ENCODE results near the gene SRPRB. TPM values are rescaled to one million over a fixed set of nuclear protein-coding genes. Genes with fewer than 3 reads are reported as not detected.

The SRPRB gene
- total and polyA plus RNA-seq, 2 donors (not counting 3 experiments of a cell fraction or from before 2014, with no cell fraction given) = 22.7 to 69.2 TPM

GRCh38 chr3:133863911-133864310, 58.3 kb downstream of the SRPRB start:
- TF ChIP-seq MYC (IDR thresholded peaks at IDR 0.05; ENCODE audit: low read depth, low read length) = no peak
- TF ChIP-seq FOS (IDR thresholded peaks at IDR 0.05; ENCODE audit: borderline replicate concordance, insufficient read depth, low read length) = no peak
- CTCF ChIA-PET = interaction anchor here (1.3 to 1.6 kb wide), 2 partner anchors 11 to 348 kb away, joined by 5 to 6 read pairs; no protein-coding TSS in a partner anchor

GRCh38 chr3:133864616-133865015, 59.0 kb downstream of the SRPRB start:
- Histone ChIP-seq H3K9me3 (replicated peaks; ENCODE audit: control insufficient read depth, insufficient read depth, low read length) (no peaks in the 10 kb centered on the region), H2AFZ (ENCODE audit: low read depth, low read length) (no peak overlapping the region), H3K9ac (replicated peaks; ENCODE audit: extremely low read depth, insufficient read depth, low read length) (no peak overlapping the region), H3K4me2 (ENCODE audit: insufficient read depth, low read length) (no peak overlapping the region), H3K4me1 (ENCODE audit: control insufficient read depth, extremely low read depth, insufficient read depth, low read length) (no peaks in the 10 kb centered on the region), H4K20me1 (replicated peaks; ENCODE audit: control insufficient read depth, extremely low read depth, insufficient read depth, low read length) (no peaks in the 10 kb centered on the region), H3K79me2 (ENCODE audit: control insufficient read depth, insufficient read depth, low read length) (no peaks in the 10 kb centered on the region), H3K36me3 (ENCODE audit: control insufficient read depth in 2 of 2, extremely low read depth in 1 of 2, insufficient read depth in 2 of 2, low read length in 2 of 2) (no peaks in the 10 kb centered on the region), H3K4me3 (replicated peaks in 1 of 3; ENCODE audit: insufficient read depth in 1 of 3, low read depth in 1 of 3, low read length in 3 of 3) (no peak overlapping the region), H3K27ac (ENCODE audit: insufficient read depth, low read depth, low read length) (no peak overlapping the region), H3K9me1 (replicated peaks; ENCODE audit: control insufficient read depth, extremely low read depth, insufficient read depth, low read length) (no peaks in the 10 kb centered on the region), H3K27me3 (ENCODE audit: control insufficient read depth in 2 of 2, insufficient read depth in 2 of 2, low read length in 2 of 2) (no peaks in the 10 kb centered on the region)
- BruUV-seq (replicated peaks) = no TSS peak
- ChIA-PET POLR2A (no interaction called here), CTCF (interaction anchor here (1.3 to 1.6 kb wide), 2 partner anchors 12 to 347 kb away, joined by 5 to 6 read pairs; no protein-coding TSS in a partner anchor)
- dilution Hi-C loops (cut with MboI; ENCODE audit: extremely low pct_ligation_motif_present, low sequenced_read_pairs) (no loop called here), intact Hi-C loops (cut with micrococcal nuclease) (no loop called here)
- DNase-seq (ENCODE audit: low read depth, low spot score) (no peak), FAIRE-seq (no peak)
- TF ChIP-seq JUN (IDR thresholded peaks at IDR 0.05; ENCODE audit: borderline replicate concordance, insufficient read depth, insufficient read length, low read depth) (no peak), CTCF (IDR thresholded peaks at IDR 0.05; ENCODE audit: extremely low read depth in 1 of 2, insufficient read depth in 1 of 2, low read depth in 1 of 2, low read length in 2 of 2) (no peak)

More at GRCh38 chr3:133863911-133864310, 58.3 kb downstream of the SRPRB start:
- Histone ChIP-seq H2AFZ (ENCODE audit: low read depth, low read length) (no peak overlapping the region), H3K79me2 (ENCODE audit: control insufficient read depth, insufficient read depth, low read length) (no peaks in the 10 kb centered on the region), H3K36me3 (ENCODE audit: control insufficient read depth in 2 of 2, extremely low read depth in 1 of 2, insufficient read depth in 2 of 2, low read length in 2 of 2) (no peaks in the 10 kb centered on the region), H3K9ac (replicated peaks; ENCODE audit: extremely low read depth, insufficient read depth, low read length) (no peak overlapping the region), H3K4me2 (ENCODE audit: insufficient read depth, low read length) (no peak overlapping the region), H3K4me1 (ENCODE audit: control insufficient read depth, extremely low read depth, insufficient read depth, low read length) (no peaks in the 10 kb centered on the region), H3K27me3 (ENCODE audit: control insufficient read depth in 2 of 2, insufficient read depth in 2 of 2, low read length in 2 of 2) (no peaks in the 10 kb centered on the region), H3K4me3 (replicated peaks in 1 of 3; ENCODE audit: insufficient read depth in 1 of 3, low read depth in 1 of 3, low read length in 3 of 3) (no peak overlapping the region), H3K9me1 (replicated peaks; ENCODE audit: control insufficient read depth, extremely low read depth, insufficient read depth, low read length) (no peaks in the 10 kb centered on the region), H3K9me3 (replicated peaks; ENCODE audit: control insufficient read depth, insufficient read depth, low read length) (no peaks in the 10 kb centered on the region), H3K27ac (ENCODE audit: insufficient read depth, low read depth, low read length) (no peak overlapping the region), H4K20me1 (replicated peaks; ENCODE audit: control insufficient read depth, extremely low read depth, insufficient read depth, low read length) (no peaks in the 10 kb centered on the region)
- intact Hi-C loops (cut with micrococcal nuclease) (no loop called here), dilution Hi-C loops (cut with MboI; ENCODE audit: extremely low pct_ligation_motif_present, low sequenced_read_pairs) (no loop called here)
- FAIRE-seq (no peak), DNase-seq (ENCODE audit: low read depth, low spot score) (no peak)
- POLR2A ChIA-PET = no interaction called here
- no TSS peak for BruUV-seq (replicated peaks)
